Activated T-helper 9 cell treated with anti-CD3 and anti-CD28 coated beads, Interleukin-2, amount 50 U/mL, for 16 hours (primary cell): ENCODE measurements around the gene NRXN3.

Experiments used
- DNase-seq: peaks from one replicate; pipeline ENCODE4 v3.0.0-alpha.2; 2020; ENCODE audit warnings: low read depth

NRXN3 gene

DNA sequence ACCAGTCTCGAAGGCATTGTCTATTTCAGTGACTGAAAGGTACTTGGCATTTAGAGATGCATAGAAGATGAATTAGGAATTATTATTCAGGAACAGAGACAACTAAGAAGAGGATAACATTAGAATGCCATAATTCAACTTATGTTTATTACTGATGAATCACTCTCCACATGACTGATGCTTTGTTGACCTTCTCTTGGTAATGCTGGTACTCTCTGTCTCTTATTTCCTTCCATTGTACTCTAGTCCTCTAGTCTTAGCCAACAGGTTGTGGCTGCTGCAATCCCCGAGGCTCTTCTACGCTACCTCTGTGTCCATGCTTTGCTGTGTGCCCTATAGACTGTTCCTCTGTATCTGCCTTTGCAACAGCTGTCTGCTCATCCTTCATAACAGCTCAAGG is 652.9 kb downstream of the NRXN3 start:
- DNase-seq = no peak

DNA sequence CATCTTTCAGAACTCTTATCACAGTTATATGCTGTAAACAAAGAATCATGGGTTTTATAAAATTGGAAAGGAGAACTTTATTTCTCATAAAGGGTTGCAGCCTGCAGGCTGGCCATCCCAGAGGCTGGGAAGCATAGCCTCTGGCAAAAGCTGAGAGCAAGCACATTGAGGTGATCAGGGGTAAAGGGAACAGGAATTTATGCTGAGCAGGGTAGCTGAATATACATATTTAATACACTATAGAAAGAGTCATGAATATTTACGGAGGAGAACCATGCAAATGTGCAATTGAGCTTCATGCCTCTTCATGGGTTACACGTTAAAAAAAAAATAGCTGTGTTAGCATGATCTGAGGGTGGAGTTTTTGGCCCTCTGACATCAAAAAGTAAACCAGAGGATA is 653.3 kb downstream of the NRXN3 start:
- no peak for DNase-seq

DNA sequence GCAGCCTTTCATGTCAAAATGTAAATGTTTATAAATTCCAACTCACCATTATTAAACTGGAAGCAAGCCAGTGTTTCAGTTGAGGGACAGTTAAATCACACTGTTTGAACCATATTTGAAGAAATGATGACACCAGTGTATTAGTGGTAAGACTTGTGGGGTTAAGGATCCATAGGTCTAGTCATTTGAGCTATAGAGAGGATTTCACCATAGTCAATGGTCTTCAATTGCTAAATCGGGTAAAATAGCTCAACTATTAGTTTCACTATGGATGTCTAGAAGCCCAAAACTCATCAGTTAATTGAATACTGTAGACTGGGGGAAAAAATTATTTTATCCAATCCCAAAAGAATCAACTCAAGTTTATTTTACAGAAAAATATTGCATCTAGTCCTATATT is 659.1 kb downstream of the NRXN3 start:
- DNase-seq = no peak

DNA sequence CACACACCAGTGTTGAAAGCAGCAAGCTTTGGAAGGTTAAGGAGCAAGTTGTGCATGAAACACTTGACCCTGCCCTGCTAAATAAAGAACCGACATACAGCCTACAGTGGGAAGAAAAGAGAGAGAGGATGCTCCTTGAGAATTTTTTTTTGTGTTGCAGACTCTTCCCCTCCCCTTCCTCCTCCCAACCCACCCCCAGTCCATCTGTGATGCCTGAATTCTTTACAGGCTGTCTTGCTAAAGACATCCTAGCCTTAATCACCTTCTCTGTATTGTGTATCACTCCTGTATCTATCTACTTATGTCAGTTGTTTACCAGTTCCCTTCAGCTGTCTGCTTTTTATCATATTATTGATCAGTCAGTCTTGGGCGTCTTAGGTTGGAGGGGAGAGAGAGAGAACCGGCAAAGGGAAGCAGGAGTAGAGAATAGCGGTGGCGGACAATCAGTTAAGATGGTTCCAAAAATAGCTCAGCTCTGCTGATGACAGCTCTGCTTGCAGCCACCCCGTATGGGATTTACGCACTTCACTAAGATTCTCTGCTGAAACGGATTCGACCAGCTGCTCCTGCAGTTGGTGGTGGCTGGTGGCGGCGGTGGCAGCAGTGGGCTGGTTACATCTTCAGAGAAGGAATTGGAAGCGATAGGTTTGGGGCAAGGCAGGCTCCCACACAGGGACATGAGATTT is 664.7 kb downstream of the NRXN3 start:
- no peak for DNase-seq

DNA sequence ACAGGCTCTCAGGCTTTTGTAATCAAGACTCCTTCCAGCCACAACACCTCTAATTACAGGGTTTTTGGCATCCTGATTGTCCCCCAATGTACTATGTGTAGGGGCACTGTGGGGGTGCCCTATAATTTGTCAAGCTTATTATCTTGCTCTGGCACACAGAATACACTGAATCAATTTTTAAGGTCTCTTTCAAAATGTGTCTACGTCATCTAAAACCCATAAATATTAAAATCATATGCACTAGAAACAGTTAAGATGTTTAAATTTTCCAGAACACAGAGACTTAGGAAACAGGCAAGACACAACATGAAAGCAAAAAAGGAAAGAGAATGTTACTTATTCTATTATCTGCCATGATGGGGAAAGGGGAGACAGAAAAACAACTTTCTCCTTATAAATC is 665.7 kb downstream of the NRXN3 start:
- DNase-seq = no peak

DNA sequence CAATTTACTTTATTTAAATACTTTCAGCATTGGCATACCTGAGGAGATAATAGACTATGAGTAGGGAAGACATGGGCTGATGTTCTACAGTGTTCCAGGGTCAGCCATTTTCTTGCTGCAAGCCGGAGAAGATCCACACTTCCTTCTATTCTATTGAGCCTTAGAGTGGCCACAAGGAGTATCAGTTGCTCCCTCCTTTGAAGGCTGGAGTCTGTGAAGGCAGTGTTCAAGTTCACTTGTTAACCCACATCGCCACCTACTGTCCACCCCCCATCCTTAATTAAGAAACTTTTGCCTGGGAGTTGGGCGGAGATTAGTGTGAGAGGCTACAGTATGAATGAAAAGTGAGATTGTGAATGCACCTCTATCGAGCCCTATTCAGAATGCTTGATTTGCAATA is 666.6 kb downstream of the NRXN3 start:
- DNase-seq = no peak

DNA sequence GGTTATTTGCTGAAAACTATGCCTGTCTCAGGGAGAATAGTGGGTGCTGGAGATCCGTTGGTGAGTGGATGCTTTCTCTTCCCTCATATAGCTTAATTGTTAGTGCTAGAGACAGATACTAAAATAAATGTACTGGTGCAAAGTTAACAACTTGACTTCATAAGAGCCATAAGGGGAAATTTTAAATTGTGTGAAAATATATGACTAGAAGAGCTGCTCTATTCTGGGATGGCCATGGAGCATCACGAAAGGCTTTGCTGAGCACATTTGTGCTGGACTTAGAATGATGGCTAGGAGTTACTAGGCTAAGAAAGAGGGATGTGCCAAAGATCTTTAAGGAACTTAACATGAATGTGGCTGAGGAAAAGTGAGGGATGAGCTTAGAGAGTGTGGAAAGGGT is 668.8 kb downstream of the NRXN3 start:
- DNase-seq = no peak

DNA sequence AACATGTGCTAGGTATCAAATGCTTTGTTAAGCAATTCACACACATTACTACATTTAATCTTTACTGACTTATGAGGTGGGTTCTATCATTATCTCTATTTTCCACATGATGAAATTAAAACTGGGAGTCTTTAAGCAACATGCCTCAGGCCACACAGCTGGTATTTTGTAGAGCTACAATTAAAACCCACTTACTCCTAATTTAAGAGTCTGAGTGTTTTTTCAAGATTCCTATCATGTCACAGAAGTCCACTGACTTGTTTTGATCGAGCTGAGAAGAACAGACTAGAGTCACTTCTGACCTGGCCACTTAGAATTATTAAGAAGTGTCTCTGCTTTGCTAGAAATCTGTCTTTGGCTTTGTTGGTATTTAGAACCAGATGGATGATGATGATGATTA is 670.7 kb downstream of the NRXN3 start:
- no peak for DNase-seq

DNA sequence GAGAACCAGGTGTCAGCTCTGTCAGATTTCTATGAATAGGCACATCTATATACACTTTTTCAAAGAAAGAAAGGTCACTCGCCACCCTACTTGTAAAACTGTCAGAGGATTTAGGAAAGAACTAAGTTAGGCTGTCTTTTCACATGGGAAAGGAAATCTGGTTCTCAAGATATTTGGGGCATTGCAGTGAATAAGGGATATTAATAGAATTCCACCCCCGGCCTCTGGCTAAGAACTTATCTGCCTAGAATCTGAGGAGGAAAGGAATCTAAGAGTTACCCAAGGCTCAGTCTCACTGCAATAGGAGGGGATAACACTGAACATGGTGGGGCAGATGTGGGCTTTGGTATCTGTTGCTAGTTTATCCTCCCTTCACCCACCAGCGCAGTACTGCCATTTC is 677.6 kb downstream of the NRXN3 start:
- no peak for DNase-seq

DNA sequence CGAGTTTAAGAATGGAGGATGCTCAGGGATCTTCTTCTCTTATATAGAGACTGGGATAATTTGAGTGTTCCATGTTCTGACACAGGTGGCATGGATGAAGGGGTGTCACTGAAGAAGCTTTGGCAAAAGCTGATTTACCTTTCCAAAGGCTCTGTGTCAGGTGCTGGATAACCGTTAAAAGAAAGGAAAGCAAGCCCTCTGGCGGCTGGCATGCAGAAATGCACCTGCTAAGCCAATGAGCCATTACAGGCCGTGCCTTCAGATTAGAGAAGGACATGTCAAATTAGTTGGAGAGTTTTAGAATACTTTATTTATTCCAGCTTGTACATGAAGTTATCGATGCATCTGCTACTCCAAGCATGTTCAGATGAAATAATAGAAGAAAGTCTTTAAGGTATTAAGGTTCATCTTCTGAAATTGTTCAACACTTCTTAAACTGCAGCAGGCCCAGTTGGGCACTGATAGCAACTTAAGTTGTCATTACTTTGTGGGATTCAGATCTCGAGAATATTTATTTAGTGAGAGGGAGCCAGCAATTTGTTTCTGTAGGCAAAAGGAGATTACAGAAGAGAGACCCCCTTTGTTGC is 678.2 kb downstream of the NRXN3 start:
- DNase-seq = no peak

DNA sequence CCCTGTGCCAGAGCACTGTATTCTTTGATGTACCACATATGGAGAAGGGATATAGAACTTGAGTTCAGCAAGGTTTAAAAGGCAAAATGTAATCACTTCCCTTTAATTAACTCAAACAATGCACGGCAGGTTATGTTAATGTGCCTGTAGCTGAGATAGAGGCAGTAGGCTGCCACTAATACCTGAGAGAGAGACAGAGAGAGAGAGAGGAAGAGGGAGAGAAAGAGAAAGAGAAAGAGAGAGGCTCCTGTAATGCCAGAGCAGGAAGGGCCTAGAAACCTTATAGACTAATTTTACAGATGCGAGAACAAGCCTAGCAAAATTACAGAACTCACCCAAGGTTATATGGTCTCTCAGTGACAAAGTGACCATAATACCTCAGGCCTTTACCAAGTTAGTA is 679.8 kb downstream of the NRXN3 start:
- no peak for DNase-seq

DNA sequence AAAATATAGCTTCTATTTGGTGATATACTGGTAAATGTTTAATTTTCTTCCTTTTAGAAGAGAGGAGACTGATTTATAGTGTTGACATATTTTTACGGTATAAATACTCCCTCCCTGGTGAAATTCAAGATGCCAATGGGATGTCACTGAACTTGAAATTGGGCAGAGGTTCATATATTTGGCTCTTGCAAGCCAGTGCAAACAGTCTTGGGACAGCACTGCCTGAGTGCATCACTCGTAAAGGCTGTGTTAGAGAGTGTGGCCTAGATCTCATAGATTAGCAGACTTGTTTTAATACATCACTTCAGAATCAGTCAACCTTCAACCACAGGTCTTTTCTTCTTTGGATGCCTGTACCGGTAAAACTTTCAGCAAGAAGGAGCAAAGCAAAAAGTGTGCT is 681.0 kb downstream of the NRXN3 start:
- DNase-seq = no peak

DNA sequence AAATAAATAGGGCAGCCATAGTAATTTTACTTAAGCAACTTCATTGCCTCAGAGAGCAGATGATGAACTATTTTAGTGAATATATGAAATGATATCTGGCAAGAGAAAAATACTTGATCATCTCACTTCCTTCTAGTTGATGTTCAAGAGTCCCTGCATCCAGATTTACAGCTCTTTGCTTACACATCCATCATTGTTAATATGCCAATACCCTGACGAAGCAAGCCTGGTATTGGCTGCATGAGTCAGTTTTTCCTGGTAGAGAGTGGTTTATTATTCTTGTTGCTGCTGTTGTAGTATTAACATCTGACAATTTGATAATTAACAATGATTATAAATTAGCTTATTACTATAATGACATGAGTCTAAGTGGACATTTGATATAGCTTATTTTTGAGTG is 681.9 kb downstream of the NRXN3 start:
- DNase-seq = no peak

DNA sequence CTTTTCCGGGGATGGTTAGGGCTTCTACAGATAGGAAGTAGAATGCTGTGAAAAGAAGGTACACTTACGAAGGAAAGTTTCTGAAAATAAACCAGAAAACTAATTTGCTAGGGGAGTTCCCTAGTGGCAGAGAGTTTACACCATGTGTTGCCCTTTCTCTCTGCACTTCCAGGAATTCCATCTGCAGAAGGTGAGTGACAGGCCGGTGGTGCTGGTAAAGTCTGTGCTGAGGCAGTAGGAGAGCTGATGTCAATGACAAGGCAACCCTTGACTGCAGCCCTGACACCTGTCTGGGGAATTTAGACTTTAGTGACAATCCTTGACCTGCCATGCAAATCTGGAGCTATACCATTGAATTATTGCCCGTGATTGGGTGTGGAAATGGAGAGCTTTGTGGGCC is 687.8 kb downstream of the NRXN3 start:
- DNase-seq = no peak

DNA sequence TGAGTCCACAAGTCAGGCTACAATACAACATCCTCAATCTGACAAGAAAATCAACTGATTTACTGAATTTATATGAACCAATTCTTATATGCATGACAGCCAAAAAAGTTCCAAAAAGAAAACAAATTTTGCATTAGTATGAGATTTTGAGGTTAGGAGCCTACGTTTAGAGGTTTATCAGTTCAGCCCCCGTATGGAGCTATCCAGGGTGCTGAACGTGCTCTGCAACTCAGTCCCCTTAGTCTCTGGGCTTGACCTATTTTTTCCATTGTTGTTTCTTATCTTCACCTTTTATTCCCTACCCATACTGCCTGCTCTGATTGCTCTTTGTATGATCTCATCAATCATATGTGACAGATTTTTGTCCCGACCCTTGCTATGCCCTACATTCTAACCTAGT is 693.0 kb downstream of the NRXN3 start:
- DNase-seq = no peak

DNA sequence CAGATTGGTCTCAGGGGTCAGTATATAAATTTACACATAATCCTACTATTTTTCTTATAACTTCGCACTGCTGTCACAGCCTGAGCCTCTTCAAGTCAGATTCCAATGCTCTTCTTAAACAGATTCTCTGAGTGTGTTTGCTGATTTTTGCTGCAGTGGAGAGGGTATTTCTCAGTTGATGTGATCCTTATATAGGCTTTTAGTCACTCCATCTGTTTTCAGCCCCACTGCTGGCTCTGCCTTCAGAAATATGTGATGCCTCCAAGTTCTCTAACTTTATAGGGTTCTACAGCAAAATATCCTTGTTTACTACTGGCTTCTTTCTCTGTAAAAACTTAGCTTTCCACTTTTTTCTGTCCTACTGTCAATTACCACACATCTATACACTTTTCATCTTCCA is 702.7 kb downstream of the NRXN3 start:
- DNase-seq = no peak

DNA sequence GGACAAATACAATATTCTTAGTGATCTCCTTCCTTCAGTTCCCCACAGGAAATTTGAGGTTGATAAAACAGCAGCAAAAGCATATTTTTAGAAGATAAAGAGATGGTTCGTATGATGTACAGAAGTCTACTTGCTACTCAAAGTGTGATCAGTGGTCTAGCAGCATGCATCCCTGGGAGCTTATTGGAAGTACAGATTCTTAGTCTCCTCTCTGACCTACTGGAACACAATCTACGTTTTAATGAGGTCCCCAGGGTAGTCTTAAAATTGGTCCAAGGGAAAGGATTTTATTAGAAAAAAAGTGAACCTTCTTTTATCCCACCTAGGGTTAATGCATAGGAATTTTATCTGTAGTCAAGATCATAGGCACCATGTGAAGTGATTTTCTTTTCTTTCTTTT is 703.4 kb downstream of the NRXN3 start:
- no peak for DNase-seq

DNA sequence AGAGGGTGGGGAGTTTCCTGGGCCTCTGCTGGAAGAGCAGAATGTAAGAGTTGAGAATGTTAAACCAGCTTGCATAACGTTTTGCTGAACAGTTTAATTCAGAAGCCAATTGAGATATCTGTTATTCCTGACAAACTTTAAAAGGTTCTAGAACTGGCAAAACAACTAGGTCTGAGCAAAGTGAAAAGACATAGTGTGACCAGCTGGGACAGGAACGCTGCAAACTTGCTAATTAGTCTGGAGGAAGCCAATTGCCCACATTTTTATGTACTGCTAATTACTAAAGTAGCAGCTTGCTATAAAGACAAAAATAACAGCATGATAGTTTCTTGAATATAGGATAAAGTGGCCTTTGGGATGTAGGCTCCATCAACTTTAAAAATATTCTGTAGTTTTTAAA is 704.9 kb downstream of the NRXN3 start:
- DNase-seq = no peak

DNA sequence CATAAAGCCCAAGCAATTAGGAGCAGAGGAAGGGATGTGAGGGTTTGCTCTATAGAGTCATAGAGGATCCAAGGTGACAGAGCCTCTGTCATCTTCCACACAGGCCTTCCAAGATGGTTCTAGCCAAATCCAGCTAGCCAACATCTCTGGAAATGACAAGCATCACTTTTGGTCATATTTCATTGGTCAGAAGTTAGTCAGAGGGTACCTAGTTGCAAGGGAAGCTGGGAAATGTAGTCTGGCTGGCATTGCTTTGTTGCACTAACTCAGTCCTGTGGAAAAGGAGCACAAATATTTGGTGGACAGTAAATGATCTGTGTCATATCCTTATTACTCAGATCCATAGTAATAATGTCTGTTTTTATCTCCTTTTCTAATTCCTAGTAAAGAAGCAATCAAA is 715.7 kb downstream of the NRXN3 start:
- no peak for DNase-seq

DNA sequence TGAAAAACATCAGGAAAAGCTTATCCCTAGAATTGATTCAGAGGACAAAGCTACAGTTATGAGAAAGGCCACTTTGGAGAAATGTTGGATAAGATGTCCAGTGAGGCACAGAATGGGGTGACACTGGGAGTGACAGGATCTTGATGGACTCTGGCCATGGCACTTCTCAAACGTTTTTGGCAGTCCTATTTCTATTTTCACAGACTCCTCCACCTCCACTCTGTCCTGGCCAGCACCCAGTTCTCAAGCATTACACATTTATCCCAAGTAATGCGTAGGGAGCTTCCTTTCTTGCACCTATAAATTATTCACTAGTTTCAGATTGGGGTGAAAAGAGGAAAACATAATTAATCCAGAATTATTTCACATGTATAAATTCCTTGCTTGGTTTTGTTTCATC is 727.3 kb downstream of the NRXN3 start:
- DNase-seq = no peak

DNA sequence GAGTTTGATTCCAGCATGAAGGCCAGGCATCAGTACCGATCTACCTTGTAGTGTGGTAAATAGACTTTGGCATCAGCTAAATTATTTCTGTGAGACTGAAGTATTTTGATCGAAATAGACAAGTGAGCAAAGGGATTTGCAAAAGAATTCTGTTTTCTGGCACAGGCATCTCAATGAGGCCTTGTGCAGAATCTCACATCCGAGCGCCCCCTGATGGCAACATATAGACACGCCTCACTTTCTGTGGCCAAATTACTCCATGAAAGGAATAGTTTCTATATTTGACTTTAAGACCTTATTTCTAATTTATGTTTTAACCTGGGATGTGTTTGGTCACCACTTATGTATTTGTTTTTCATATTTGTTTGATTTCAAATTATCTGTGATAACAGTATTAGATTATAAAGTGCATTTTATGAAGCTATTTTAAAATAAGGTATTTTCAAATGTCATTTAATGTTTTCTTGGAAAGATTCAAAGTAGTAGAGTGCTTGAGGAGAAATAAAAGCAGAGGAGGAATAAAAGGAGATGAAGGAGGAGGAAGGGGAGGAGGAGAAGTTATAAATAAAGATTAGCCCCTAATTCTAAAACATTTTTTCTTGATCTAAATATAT is 731.9 kb downstream of the NRXN3 start:
- no peak for DNase-seq

DNA sequence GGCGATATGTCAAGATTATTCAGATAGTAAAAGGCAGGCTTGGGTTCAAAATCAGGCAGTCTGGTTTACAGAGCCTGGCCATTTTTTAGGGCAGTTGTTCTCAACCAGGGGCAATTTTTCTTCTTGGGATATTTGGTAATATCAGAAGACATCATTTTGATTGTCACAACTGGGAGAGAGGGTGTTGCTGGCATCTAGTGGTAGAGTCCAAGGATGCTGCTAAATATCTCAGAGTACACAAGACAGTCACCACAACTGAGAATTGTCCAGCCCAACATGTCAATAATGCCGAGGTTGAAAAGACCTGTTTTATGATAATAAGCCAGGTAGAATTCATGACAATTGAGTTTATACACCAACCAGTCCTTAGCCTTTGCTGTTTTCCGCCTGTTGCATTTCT is 733.9 kb downstream of the NRXN3 start:
- DNase-seq = no peak

DNA sequence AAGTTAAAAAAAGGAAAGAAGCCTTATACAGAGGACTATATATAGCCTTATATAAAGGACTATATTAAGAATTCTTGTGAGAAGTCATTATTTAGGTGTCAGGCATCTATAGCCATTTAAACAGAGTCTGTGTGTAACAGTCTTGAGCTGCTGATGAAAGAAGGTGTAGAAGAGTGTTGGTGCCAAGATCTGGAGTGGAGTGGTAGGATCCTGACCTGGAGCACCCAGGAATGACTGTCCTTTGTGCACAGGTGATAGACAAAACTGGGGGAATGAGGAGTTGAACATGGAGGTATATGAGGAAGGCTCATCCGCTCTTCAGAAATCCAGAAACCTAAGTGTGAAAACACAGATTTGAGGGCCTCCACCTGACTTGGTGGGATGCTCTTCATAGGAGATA is 747.3 kb downstream of the NRXN3 start:
- no peak for DNase-seq

DNA sequence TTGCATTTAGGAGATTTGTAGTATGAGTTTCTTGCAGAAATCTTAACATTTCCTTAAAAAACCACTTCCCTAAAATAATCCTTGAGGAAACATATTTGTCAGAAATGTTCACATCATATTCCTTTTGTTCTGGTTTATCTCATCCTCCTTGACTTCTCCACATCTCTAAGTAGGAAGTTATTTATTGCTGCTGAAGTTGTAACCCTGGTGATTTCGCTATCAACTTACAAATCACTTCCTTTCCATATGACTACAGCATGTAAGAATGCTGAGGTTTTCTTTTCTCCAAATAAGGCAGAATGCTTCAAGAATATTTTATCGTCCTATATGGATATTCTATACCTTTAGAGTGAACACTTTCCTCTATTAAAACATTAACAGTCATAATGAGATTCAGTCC is 751.7 kb downstream of the NRXN3 start:
- no peak for DNase-seq
